IPS-11a (cell line): Measurements from ENCODE around the gene GCN1.

ENCODE experiments used
- H3K4me3 ChIP-seq: one replicate; pipeline ENCODE4 v1.5.1; 2013; ENCODE audit warnings: low read depth, low read length, control low read depth

The GCN1 gene

GRCh38 chr12:120155072-120155471 lies 39.4 kb downstream of the GCN1 start:
- no peak overlapping the region for H3K4me3 ChIP-seq

GRCh38 chr12:120150919-120151525 lies 43.5 kb downstream of the GCN1 start:
- H3K4me3 ChIP-seq = no peak overlapping the region

- H3K4me3 ChIP-seq = no peak overlapping the region
These were observed 46.5 kb downstream of the GCN1 start for GRCh38 chr12:120148011-120148410.

GRCh38 chr12:120145164-120145563 lies 49.4 kb downstream of the GCN1 start:
- no peak overlapping the region for H3K4me3 ChIP-seq

GRCh38 chr12:120144215-120144614 lies 50.3 kb downstream of the GCN1 start:
- no peak overlapping the region for H3K4me3 ChIP-seq

- no peak overlapping the region for H3K4me3 ChIP-seq
These were observed 52.2 kb downstream of the GCN1 start for GRCh38 chr12:120142231-120142877.

GRCh38 chr12:120141336-120141735 lies 53.2 kb downstream of the GCN1 start:
- no peak overlapping the region for H3K4me3 ChIP-seq

GRCh38 chr12:120140603-120141002 lies 53.9 kb downstream of the GCN1 start:
- no peak overlapping the region for H3K4me3 ChIP-seq

- no peak overlapping the region for H3K4me3 ChIP-seq
These were observed 54.6 kb downstream of the GCN1 start for GRCh38 chr12:120139958-120140357.

GRCh38 chr12:120138366-120138765 lies 56.1 kb downstream of the GCN1 start:
- no peak overlapping the region for H3K4me3 ChIP-seq

- no peak overlapping the region for H3K4me3 ChIP-seq
These were observed 56.7 kb downstream of the GCN1 start for GRCh38 chr12:120137833-120138232.

GRCh38 chr12:120136093-120136770 lies 58.3 kb downstream of the GCN1 start:
- H3K4me3 ChIP-seq = no peak overlapping the region

- no peak overlapping the region for H3K4me3 ChIP-seq
These were observed 60.1 kb downstream of the GCN1 start for GRCh38 chr12:120134307-120134980.

GRCh38 chr12:120132863-120133385 lies 61.6 kb downstream of the GCN1 start:
- H3K4me3 ChIP-seq = no peak overlapping the region

GRCh38 chr12:120132054-120132836 lies 62.3 kb downstream of the GCN1 start:
- H3K4me3 ChIP-seq = no peak overlapping the region

GRCh38 chr12:120131116-120131515 lies 63.4 kb downstream of the GCN1 start:
- H3K4me3 ChIP-seq = no peak overlapping the region

GRCh38 chr12:120130011-120130410 lies 64.5 kb downstream of the GCN1 start:
- no peak overlapping the region for H3K4me3 ChIP-seq

GRCh38 chr12:120126635-120127005 lies 67.9 kb downstream of the GCN1 start:
- no peak overlapping the region for H3K4me3 ChIP-seq

GRCh38 chr12:120125792-120126634 lies 68.5 kb downstream of the GCN1 start:
- H3K4me3 ChIP-seq = no peak overlapping the region

- H3K4me3 ChIP-seq = no peak overlapping the region
These were observed 69.5 kb downstream of the GCN1 start for GRCh38 chr12:120125029-120125428.
